H9 (cell line): ENCODE measurements around the gene GFI1B. TPM values are rescaled to one million over a fixed set of nuclear protein-coding genes. Genes with fewer than 3 reads are reported as not detected.

Experiments used
- DNase-seq: peaks from one replicate; pipeline ENCODE4 v3.0.0-alpha.2; 2017
- H2AFZ ChIP-seq: one replicate; pipeline ENCODE4 v1.6.1; 2013; ENCODE audit warnings: mild to moderate bottlenecking, low read length, control low read depth, moderate library complexity
- H2AK5ac ChIP-seq: 2 replicates; pipeline ENCODE4 v1.6.1; 2013; ENCODE audit warnings: low read length, control low read depth, mixed read lengths; ENCODE audit not compliant: insufficient read length
- H2BK120ac ChIP-seq: one replicate; pipeline ENCODE4 v1.6.1; 2013; ENCODE audit warnings: low read depth, mild to moderate bottlenecking, low read length, control low read depth, inconsistent platforms; ENCODE audit not compliant: poor library complexity, severe bottlenecking
- H2BK12ac ChIP-seq: 2 replicates; pipeline ENCODE4 v1.6.1; 2013; ENCODE audit warnings: low read length, control low read depth, mixed read lengths, low read depth; ENCODE audit not compliant: insufficient read length
- H2BK15ac ChIP-seq: 2 replicates; pipeline ENCODE4 v1.6.1; 2013; ENCODE audit warnings: low read depth, low read length, control low read depth
- H2BK20ac ChIP-seq: one replicate; pipeline ENCODE4 v1.6.1; 2013; ENCODE audit warnings: low read depth, mild to moderate bottlenecking, low read length, control low read depth, inconsistent platforms; ENCODE audit not compliant: poor library complexity, severe bottlenecking
- H2BK5ac ChIP-seq: 2 replicates; pipeline ENCODE4 v1.6.1; 2013; ENCODE audit warnings: low read length, control low read depth, mixed read lengths; ENCODE audit not compliant: insufficient read length
- H3K14ac ChIP-seq: 2 replicates; pipeline ENCODE4 v1.6.1; 2013; ENCODE audit warnings: low read length, control low read depth; ENCODE audit not compliant: insufficient read depth
- H3K18ac ChIP-seq: 2 replicates; pipeline ENCODE4 v1.6.1; 2013; ENCODE audit warnings: low read depth, mild to moderate bottlenecking, mixed read lengths, low read length, control low read depth; ENCODE audit not compliant: insufficient read length
- H3K23ac ChIP-seq: 2 replicates; pipeline ENCODE4 v1.6.1; 2013; ENCODE audit warnings: low read length, control low read depth, mixed read lengths, low read depth; ENCODE audit not compliant: insufficient read length
- H3K23me2 ChIP-seq: 2 replicates; pipeline ENCODE4 v1.6.1; 2013; ENCODE audit warnings: low read depth, mild to moderate bottlenecking, mixed read lengths, low read length, control low read depth; ENCODE audit not compliant: insufficient read length, poor library complexity, severe bottlenecking
- H3K27ac ChIP-seq: 2 replicates; pipeline ENCODE4 v1.5.1; 2013; ENCODE audit warnings: low read length, control low read depth, mixed read lengths, low read depth; ENCODE audit not compliant: insufficient read length
- H3K27me3 ChIP-seq: 2 replicates; pipeline ENCODE4 v1.6.1; 2013; ENCODE audit warnings: low read length, control low read depth, inconsistent platforms; ENCODE audit not compliant: insufficient read depth
- H3K4ac ChIP-seq: 2 replicates; pipeline ENCODE4 v1.6.1; 2013; ENCODE audit warnings: low read depth, mild to moderate bottlenecking, control low read depth, inconsistent platforms, low read length, moderate library complexity
- H3K4me1 ChIP-seq: 2 replicates; pipeline ENCODE4 v1.6.1; 2013; ENCODE audit warnings: low read length, control low read depth, inconsistent platforms; ENCODE audit not compliant: insufficient read depth
- H3K4me2 ChIP-seq: 2 replicates; pipeline ENCODE4 v1.6.1; 2013; ENCODE audit warnings: low read length, control low read depth, mixed read lengths; ENCODE audit not compliant: insufficient read length, insufficient read depth
- H3K56ac ChIP-seq: 2 replicates; pipeline ENCODE4 v1.6.1; 2013; ENCODE audit warnings: low read depth, mild to moderate bottlenecking, mixed read lengths, low read length, control low read depth; ENCODE audit not compliant: insufficient read length
- H3K79me1 ChIP-seq: 2 replicates; pipeline ENCODE4 v1.6.1; 2013; ENCODE audit warnings: low read depth, mild to moderate bottlenecking, moderate library complexity, low read length, control low read depth, inconsistent platforms; ENCODE audit not compliant: insufficient read depth, poor library complexity, severe bottlenecking
- H3K79me2 ChIP-seq: 2 replicates; pipeline ENCODE4 v1.6.1; 2013; ENCODE audit warnings: low read length, control low read depth, inconsistent platforms; ENCODE audit not compliant: insufficient read depth
- H3K9ac ChIP-seq: 2 replicates; pipeline ENCODE4 v1.6.1; 2013; ENCODE audit warnings: low read length, control low read depth, mixed read lengths; ENCODE audit not compliant: insufficient read length; ENCODE audit errors: extremely low read depth
- H3K9me3 ChIP-seq: one replicate; pipeline ENCODE4 v1.6.1; 2013; ENCODE audit warnings: low read depth, low read length, inconsistent platforms; ENCODE audit not compliant: control insufficient read depth
- H3T11ph ChIP-seq: one replicate; pipeline ENCODE4 v1.6.1; 2013; ENCODE audit warnings: mild to moderate bottlenecking, low read length, control low read depth, inconsistent platforms
- H4K20me1 ChIP-seq: one replicate; pipeline ENCODE4 v1.6.1; 2013; ENCODE audit not compliant: control insufficient read depth, insufficient read length, insufficient read depth
- H4K5ac ChIP-seq: 2 replicates; pipeline ENCODE4 v1.6.1; 2013; ENCODE audit warnings: low read depth, mild to moderate bottlenecking, mixed read lengths, low read length, control low read depth; ENCODE audit not compliant: insufficient read length
- H4K8ac ChIP-seq: replicated peaks from 2 replicates; pipeline ENCODE4 v1.6.1; 2013; ENCODE audit warnings: low read length, control low read depth, mixed read lengths, low read depth; ENCODE audit not compliant: insufficient read length
- H4K91ac ChIP-seq: 2 replicates; pipeline ENCODE4 v1.6.1; 2013; ENCODE audit warnings: low read depth, mild to moderate bottlenecking, moderate library complexity, mixed read lengths, low read length, control low read depth; ENCODE audit not compliant: insufficient read length
- H3K27ac Mint-ChIP-seq, 3 experiments: 2 replicates in 2 of 3; 3 replicates in 1 of 3; pipeline ENCODE4 v1.8.0; 2020 to 2021; ENCODE audit warnings: mixed read lengths in 3 of 3, mild to moderate bottlenecking in 1 of 3, moderate library complexity in 1 of 3
- H3K27me3 Mint-ChIP-seq: 2 replicates; pipeline ENCODE4 v1.8.0; 2021; ENCODE audit warnings: low read depth, mild to moderate bottlenecking, moderate library complexity, mixed read lengths
- H3K36me3 Mint-ChIP-seq, 3 experiments: 2 replicates in 2 of 3; 3 replicates in 1 of 3; pipeline ENCODE4 v1.8.0; 2020 to 2021; ENCODE audit warnings: low read depth in 3 of 3, mixed read lengths in 3 of 3; ENCODE audit not compliant: insufficient read depth in 1 of 3
- H3K4me1 Mint-ChIP-seq, 2 experiments: 2 replicates each; pipeline ENCODE4 v1.8.0; 2020; ENCODE audit warnings: mixed read lengths in 2 of 2
- H3K4me3 Mint-ChIP-seq, 2 experiments: 2 replicates in 1 of 2; 3 replicates in 1 of 2; pipeline ENCODE4 v1.8.0; 2020 to 2021; ENCODE audit warnings: mild to moderate bottlenecking in 2 of 2, mixed read lengths in 2 of 2, moderate library complexity in 1 of 2
- H3K9me3 Mint-ChIP-seq, 2 experiments: 2 replicates in 1 of 2; 3 replicates in 1 of 2; pipeline ENCODE4 v1.8.0; 2020; ENCODE audit warnings: mild to moderate bottlenecking in 2 of 2, mixed read lengths in 2 of 2, moderate library complexity in 1 of 2
- WGBS: extraction: QIAGEN DNeasy Blood & Tissue Kit; methylation state at CpG from one replicate; pipeline ENCODE4 v1.1.7; 2013; ENCODE audit warnings: missing lambda C conversion rate, low lambda C conversion rate, mixed read lengths; ENCODE audit not compliant: insufficient read length; ENCODE audit errors: extremely low coverage; 5-methylcytosine and 5-hydroxymethylcytosine counted together
- total RNA-seq: library from RNA; stranded (reverse); gene quantifications from 2 replicates; pipeline ENCODE4 v1.2.1, GENCODE V29; 2021
- TF ChIP-seq, protein P1 (sequence below): fragments of 200-600 bp; sonication (generic); conservative IDR thresholded peaks from 3 replicates; pipeline ENCODE4 v1.8.0; 2021; ENCODE audit warnings: antibody characterized with exemption, mild to moderate bottlenecking

Gene GFI1B
- total RNA-seq, 1 experiment from 2014 or later = not detected

GRCh38 chr9:132983491-132984201 lies 5.2 kb downstream of the GFI1B start:
- Histone ChIP-seq H2BK15ac (no peak overlapping the region), H3K9me3 (no peaks in the 10 kb centered on the region), H4K20me1 (no peaks in the 10 kb centered on the region), H3K18ac (no peak overlapping the region), H4K5ac (no peak overlapping the region), H3K4ac (no peak overlapping the region), H3T11ph (no peak overlapping the region), H2BK5ac (no peak overlapping the region), H3K56ac (no peak overlapping the region), H2BK20ac (no peak overlapping the region), H4K91ac (no peak overlapping the region), H3K4me2 (no peak overlapping the region), H3K14ac (no peak overlapping the region), H2AFZ (no peak overlapping the region), H3K4me1 (no peaks in the 10 kb centered on the region), H3K23ac (no peak overlapping the region), H3K9ac (no peak overlapping the region), H3K79me2 (no peaks in the 10 kb centered on the region), H3K79me1 (no peaks in the 10 kb centered on the region), H3K23me2 (no peaks in the 10 kb centered on the region), H4K8ac (no peak overlapping the region), H2BK120ac (no peak overlapping the region), H3K27me3 (peaks cover 4% of the 10 kb centered on the region; the same call in 1 of the 2 replicates), H3K27ac (no peak overlapping the region), H2AK5ac (no peak overlapping the region), H2BK12ac (no peak overlapping the region)
- no peaks in the 10 kb centered on the region for H3K36me3 Mint-ChIP-seq
- H3K9me3 Mint-ChIP-seq = no peaks in the 10 kb centered on the region; a peak in 1 of 5 replicates
- DNase-seq = no peak
- TF ChIP-seq, protein P1, sequence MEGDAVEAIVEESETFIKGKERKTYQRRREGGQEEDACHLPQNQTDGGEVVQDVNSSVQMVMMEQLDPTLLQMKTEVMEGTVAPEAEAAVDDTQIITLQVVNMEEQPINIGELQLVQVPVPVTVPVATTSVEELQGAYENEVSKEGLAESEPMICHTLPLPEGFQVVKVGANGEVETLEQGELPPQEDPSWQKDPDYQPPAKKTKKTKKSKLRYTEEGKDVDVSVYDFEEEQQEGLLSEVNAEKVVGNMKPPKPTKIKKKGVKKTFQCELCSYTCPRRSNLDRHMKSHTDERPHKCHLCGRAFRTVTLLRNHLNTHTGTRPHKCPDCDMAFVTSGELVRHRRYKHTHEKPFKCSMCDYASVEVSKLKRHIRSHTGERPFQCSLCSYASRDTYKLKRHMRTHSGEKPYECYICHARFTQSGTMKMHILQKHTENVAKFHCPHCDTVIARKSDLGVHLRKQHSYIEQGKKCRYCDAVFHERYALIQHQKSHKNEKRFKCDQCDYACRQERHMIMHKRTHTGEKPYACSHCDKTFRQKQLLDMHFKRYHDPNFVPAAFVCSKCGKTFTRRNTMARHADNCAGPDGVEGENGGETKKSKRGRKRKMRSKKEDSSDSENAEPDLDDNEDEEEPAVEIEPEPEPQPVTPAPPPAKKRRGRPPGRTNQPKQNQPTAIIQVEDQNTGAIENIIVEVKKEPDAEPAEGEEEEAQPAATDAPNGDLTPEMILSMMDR = no peak
- H3K4me3 Mint-ChIP-seq = no peak overlapping the region; a peak in 1 of 5 replicates
- no peak overlapping the region for H3K27ac Mint-ChIP-seq
- no CpG with 5 or more reads among the region's 11 CpGs for WGBS
- H3K4me1 Mint-ChIP-seq = peaks cover 9 to 10% of the 10 kb centered on the region in 2 experiments
- peaks cover 63% of the 10 kb centered on the region for H3K27me3 Mint-ChIP-seq
